Left kidney (tissue), 2 donors: ENCODE data around the gene TMEM179. TPM values are rescaled to one million over a fixed set of nuclear protein-coding genes. Genes with fewer than 3 reads are reported as not detected.

Experiments used
- DNase-seq: peaks from one replicate; pipeline ENCODE4 v3.0.0-alpha.2; 2013
- polyA plus RNA-seq: library from polyadenylated mRNA; unstranded; fragments of 120-200 nt; gene quantifications from one replicate; pipeline ENCODE4 v1.2.1, GENCODE V29; 2013; ENCODE audit not compliant: insufficient read length

The TMEM179 gene
- polyA plus RNA-seq, 1 donor, result 0.60 TPM

- no peak for DNase-seq
These were observed 48.9 kb downstream of the TMEM179 start for GRCh38 chr14:104555430-104556255.

- DNase-seq, result no peak
These were observed 49.8 kb downstream of the TMEM179 start for GRCh38 chr14:104554608-104555429.

- no peak for DNase-seq
These were observed 50.4 kb downstream of the TMEM179 start for GRCh38 chr14:104554088-104554607.

- DNase-seq, result no peak
These were observed 51.1 kb downstream of the TMEM179 start for GRCh38 chr14:104553166-104554087.

- DNase-seq, result no peak
These were observed 51.8 kb downstream of the TMEM179 start for GRCh38 chr14:104552738-104553125.

- no peak for DNase-seq
These were observed 52.5 kb downstream of the TMEM179 start for GRCh38 chr14:104551851-104552737.

GRCh38 chr14:104550861-104551728 is 53.5 kb downstream of the TMEM179 start:
- DNase-seq, result no peak

GRCh38 chr14:104550340-104550860 is 54.2 kb downstream of the TMEM179 start:
- DNase-seq, result no peak

- DNase-seq, result no peak
These were observed 54.8 kb downstream of the TMEM179 start for GRCh38 chr14:104549536-104550339.

- DNase-seq, result no peak
These were observed 55.6 kb downstream of the TMEM179 start for GRCh38 chr14:104548802-104549535.

- DNase-seq, result no peak
These were observed 56.4 kb downstream of the TMEM179 start for GRCh38 chr14:104547998-104548700.

GRCh38 chr14:104547310-104547997 is 57.1 kb downstream of the TMEM179 start:
- no peak for DNase-seq

GRCh38 chr14:104546591-104547309 is 57.8 kb downstream of the TMEM179 start:
- no peak for DNase-seq

- DNase-seq, result no peak
These were observed 58.5 kb downstream of the TMEM179 start for GRCh38 chr14:104545942-104546501.

GRCh38 chr14:104545151-104545941 is 59.2 kb downstream of the TMEM179 start:
- DNase-seq, result no peak
